GM15510 (cell line): ENCODE data around the gene SORCS2.

Experiments used
- POLR2A ChIP-seq: IDR thresholded peaks from 3 replicates; pipeline ENCODE4 v1.6.1; 2011; ENCODE audit warnings: borderline replicate concordance; ENCODE audit not compliant: insufficient read length; ENCODE audit errors: extremely low read depth

Gene SORCS2

GRCh38 chr4:7232061-7232650, 39.8 kb downstream of the SORCS2 start:
- no peak for TF ChIP-seq POLR2A

GRCh38 chr4:7233006-7233580, 40.8 kb downstream of the SORCS2 start:
- TF ChIP-seq POLR2A = no peak

DNA sequence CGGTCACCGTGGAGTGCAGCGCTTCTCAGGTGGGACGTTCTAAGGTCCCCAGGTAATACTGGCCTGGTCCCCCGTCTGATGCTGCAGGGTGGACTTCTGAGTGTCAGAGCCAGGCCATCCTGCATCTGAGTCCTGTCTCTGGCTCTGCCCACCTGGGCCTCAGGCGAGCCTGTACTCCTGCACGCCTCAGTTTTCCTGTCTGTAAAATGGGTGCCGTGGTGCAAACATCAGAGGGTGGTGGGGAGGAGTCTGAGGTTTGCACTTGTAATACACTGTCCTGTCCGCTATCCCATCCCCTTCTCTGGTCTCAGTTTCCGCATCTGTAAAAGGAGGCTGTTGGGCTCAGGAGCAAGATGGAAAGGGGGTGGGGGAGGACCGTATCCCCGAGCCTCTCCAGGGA, 41.3 kb downstream of the SORCS2 start:
- TF ChIP-seq POLR2A = no peak

- no peak for TF ChIP-seq POLR2A
Measured at GRCh38 chr4:7234355-7235029, 42.2 kb downstream of the SORCS2 start.

DNA sequence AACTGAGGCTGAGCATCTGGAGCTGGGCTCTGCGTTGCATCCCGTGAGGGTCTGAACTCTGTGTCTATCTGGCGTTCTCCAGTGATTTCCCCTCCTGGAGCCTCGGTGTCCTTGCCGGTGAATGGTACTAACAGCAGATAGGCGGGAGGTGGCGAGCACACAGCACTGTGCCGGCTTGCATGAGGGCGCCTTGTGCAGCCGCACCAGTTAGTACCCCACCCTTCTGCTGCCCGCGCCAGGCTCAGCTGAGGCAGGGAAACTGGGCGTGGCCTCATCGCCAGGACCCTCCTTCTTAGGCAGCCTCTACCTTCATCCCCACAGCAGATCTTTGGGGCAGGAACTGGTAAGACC, 42.7 kb downstream of the SORCS2 start:
- no peak for TF ChIP-seq POLR2A

DNA sequence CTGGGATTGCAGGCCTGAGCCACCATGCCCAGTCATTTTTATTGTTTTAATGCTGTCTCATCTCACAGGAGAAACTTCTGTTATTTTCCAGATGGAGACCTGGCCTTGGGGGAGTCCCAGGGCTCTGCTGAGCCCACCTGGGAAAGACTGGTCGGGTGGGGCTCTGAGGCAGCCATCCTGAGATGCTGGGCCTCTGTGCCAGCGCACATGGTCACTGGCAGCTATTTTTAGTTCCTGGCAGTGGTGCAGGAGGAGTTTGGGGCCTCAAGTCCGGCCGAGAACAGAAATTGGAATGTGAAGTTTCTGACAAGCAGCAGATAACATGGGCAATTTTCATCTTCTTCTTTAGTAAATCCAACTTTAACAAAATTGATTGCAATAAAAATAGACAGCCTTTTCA, 44.5 kb downstream of the SORCS2 start:
- no peak for TF ChIP-seq POLR2A

GRCh38 chr4:7237873-7238272, 45.5 kb downstream of the SORCS2 start:
- no peak for TF ChIP-seq POLR2A

DNA sequence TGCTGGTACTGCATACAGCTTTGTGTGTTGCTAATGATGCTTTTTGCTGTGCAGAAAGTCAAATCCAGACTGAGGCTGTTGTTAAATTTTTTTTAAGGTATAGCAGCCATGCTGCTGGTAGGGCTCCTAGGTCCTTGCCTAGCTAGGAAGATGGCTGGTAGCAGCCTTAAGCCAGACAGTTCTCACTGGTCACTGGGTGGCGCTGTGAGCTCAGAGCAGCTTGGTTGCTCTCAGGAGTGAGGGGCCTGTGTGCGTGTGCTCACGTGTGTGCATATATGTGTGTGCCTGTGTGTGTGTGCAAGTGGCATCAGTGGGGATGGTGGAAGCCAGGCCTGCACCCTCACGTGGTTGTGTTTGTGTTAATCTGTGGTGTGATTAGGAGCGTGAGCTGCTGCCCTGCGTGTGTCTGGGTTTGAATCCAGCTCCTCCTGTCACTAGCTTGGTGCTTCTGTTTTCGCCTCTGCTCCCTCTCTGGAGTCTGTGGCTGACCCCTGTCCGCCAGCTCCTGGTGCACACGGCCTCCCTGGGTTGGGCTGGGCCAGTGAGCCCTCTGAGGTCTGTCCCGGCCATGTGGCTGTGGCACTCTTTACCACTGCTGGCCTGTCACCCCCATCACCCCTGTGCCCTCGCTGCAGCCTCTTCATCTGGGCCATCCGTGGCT, 46.1 kb downstream of the SORCS2 start:
- no peak for TF ChIP-seq POLR2A

- TF ChIP-seq POLR2A = no peak
Measured at GRCh38 chr4:7239101-7239820, 46.9 kb downstream of the SORCS2 start.

DNA sequence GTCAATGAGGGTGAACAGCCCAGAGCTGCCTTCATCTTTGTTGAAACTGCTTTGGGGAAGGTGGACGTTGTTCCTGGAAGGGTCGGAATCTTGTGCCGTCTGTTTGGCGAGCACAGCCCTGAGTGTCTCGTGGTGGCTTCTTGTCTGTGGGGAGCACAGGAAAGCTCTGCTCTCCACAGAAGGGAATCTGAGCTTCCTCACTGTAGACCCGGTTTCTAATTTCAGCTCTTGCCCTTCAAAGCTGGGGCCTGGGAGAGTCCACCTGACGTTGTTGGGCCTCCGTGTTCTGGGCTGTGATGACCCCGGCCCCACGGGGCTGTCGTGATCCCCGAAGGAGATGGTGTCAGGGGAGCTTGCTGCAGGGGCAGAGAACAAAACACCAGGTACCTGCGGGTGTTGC, 47.5 kb downstream of the SORCS2 start:
- TF ChIP-seq POLR2A = no peak

GRCh38 chr4:7240306-7240705, 48.0 kb downstream of the SORCS2 start:
- no peak for TF ChIP-seq POLR2A

DNA sequence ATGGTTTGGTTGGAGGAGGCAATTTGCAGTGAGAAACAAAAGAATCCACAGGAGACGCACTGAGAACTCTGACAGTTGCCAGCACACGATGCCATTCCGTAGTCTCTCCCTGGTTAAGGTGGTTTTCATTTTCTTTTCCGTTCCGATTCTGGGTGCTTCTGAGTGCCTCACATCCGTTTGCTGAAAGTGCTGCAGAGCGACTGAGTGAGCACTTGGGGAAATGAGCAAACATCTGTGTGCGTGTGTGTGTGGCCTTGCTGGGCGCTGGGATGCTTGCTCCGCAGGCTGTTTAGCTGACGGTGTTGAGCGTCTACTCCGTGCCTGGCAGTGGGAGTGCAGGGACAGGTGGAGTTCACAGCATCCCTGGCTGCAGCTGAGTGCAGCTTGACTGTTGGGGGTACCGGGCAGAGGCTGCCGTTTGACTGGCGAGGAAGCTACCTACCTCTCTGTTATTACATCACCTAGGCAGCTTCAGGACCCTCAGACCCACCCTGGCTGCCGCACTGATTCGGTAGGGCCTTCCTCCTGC, 49.3 kb downstream of the SORCS2 start:
- no peak for TF ChIP-seq POLR2A

GRCh38 chr4:7242766-7243165, 50.4 kb downstream of the SORCS2 start:
- no peak for TF ChIP-seq POLR2A

DNA sequence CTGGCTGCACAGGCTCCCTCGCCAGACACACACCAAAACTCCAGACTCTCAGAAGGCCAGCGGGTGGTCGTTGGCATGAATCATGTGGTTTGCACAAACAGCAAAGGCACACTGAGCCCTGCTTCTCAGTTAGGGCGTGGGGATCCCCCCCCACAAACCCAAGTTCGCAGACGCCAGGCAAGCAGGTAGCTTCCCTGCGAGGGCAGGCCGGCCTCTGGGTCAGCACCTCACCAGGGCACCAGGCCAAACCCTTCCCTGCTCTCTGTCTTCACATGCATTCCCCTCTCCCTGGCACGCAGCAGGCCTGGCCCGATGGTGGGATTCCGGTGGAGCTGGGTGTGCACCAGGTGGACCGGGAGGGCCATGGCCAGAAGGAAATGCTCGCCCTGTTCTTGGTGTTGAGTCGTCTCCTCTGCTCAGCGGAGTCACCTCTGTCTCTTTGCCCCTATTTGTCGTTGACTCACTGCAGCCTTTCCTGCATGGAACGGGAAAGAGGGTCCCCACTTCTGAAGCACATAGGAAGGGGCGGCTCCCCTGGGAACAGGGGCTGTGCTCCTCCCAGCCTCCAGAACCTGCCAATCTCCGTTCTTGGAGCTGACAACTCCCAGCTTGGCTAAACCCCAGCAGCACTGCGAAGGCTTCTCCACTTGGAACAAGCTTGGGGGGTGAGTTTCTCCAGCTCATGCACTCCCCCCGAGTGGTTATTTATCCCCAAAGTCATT, 51.4 kb downstream of the SORCS2 start:
- no peak for TF ChIP-seq POLR2A
